ENCODE data around the gene PNLDC1.

The PNLDC1 gene, protein sequence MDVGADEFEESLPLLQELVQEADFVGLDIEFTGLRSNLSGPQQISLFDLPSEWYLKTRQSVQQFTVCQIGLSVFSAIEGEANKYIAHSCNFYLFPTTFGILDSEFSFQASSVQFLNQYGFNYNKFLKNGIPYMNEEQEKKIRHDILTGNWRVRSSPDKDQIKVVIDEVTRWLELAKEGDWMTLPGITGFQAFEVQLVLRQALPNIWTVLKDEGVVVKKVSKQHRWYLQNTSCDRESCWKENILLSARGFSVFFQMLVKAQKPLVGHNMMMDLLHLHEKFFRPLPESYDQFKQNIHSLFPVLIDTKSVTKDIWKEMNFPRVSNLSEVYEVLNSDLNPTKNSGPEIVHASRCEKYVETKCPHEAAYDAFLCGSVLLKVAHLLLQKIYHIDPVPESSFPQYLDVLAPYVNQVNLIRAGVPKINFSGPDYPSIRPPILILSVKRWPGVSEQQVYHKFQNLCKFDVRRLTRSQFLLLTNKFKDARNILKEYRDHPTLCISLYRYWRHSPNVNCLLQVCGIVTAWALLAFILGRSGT

DNA sequence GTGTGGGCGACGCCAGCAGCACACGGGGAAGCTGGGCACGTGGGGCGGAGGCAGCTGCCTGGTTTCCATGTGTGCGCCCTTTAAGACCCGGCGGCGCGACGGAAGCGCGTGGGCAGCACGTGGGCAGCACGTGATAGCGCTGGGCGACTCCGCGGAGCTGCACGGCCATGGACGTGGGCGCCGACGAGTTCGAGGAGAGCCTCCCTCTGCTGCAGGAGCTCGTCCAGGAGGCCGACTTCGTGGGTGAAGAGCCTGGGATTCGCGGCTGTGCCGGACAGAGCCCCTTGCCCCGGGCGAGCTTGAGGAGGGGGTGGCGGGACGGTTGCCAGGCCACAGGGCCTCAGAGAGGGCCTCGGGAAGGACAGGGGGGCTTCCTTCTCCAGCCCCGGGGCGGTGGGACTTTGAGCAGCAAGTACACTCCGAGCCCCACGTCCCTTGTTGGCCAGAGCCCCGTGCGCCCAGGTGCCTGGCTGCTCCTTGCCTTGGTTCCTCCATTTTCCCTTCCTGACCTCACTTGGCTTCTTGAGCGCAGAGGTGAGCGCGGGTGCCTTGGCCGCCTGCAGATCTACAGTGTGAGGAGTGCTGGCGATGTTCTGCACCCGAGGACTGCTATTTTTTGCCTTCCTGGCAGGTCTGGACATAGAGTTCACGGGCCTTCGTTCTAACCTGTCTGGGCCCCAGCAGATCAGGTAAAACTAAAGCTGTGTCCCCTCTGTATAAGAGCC, at the start of gene PNLDC1:
Gene PNLDC1, plus strand, starts transcription at position 136 of the 725 bp plus-strand sequence. Its CDS starts 32 bp downstream, at position 168.
- DNase-seq: no peak

DNA sequence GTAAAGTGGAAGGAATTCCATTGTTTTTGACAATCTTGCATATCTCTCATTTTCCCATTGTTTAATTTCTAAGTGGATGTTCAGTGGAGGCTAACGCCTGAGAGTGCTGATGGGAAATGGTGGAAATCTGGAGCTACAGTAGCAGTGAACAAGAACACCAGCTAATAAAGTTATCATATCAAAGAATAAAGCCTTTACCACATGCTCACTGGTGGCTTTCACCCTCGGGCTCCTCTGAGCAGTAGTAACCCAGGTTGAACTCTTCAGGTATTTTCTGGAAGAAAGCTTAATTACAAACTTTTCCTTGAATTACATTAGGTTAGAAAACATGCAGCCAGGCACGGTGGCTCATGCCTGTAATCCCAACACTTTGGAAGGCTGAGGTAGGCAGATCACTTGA, 48.6 kb upstream of the PNLDC1 start:
- no peak for DNase-seq

DNA sequence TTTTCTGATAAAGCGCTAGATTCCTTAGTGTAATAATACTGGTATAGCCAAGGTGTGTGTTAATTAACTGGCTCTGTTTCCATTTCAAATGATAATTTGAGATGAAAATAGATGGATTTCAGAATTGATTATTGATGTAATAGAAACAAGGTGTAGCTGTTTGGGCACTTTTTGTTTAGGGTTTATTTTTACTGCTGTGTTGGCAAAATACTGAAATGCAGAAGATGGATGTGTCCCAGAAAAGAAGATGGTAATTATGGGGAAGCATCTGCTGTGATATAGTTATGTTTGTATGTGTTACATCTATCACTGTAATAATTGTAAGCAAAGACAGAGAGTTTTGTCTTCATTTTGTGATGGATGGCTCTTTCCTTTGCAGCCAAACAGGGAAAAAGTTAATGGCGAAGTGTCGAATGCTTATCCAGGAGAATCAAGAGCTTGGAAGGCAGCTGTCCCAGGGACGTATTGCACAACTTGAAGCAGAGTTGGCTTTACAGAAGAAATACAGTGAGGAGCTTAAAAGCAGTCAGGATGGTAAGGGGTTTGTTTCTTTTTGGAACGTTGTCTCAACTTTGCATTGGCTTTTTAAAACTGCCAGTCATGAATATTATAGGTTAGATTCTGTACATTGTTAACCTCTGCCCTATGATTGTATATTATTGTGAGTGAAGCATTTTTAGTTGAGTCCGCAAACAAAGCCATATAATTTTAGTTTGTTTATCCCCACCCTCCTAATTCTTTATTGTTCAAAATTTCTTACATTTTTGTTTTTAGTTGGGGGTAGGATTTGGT, 46.8 kb upstream of the PNLDC1 start:
- no peak for DNase-seq

DNA sequence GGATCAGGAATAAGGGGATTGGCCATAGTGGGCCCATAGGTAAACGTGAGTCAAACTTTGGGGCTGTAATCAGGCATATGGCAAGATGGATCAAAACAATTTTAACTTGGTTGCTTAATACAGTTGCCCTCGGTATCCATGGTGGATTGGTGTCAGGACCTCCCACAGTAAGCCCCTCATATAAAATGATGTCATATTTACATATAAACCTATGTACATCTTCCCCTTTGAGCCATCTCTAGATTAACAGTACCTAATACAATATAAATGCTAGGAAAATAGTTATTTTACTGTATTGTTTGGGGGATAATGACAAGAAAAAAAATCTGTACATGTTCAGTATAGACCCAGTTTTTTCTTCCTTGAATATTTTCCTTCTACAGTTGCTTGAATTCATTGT, 45.7 kb upstream of the PNLDC1 start:
- no peak for DNase-seq

DNA sequence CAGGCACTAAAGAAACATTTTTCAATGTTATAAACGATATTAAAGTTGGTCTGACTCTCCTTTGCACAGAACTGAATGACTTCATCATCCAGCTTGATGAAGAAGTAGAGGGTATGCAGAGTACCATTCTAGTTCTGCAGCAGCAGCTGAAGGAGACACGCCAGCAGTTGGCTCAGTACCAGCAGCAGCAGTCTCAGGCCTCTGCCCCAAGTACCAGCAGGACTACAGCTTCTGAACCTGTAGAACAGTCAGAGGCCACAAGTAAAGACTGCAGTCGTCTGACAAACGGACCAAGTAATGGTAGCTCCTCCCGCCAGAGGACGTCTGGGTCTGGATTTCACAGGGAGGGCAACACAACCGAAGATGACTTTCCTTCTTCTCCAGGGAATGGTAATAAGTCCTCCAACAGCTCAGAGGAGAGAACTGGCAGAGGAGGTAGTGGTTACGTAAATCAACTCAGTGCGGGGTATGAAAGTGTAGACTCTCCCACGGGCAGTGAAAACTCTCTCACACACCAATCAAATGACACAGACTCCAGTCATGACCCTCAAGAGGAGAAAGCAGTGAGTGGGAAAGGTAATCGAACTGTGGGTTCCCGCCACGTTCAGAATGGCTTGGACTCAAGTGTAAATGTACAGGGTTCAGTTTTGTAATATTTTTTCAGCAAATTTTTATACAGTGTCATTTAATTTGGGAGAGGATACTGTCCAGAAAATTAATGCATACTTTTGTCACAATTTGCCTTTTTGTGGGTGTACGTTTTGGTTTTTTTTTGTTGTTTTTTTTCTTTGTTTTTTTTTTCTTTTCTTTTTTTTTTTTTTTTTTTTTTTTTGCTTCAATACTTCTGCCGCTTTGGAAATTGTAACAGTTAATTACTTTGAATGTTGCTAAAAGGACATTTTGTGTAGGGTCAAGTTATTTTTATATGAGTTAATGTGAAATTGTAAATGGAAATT, 44.8 kb upstream of the PNLDC1 start:
- no peak for DNase-seq

DNA sequence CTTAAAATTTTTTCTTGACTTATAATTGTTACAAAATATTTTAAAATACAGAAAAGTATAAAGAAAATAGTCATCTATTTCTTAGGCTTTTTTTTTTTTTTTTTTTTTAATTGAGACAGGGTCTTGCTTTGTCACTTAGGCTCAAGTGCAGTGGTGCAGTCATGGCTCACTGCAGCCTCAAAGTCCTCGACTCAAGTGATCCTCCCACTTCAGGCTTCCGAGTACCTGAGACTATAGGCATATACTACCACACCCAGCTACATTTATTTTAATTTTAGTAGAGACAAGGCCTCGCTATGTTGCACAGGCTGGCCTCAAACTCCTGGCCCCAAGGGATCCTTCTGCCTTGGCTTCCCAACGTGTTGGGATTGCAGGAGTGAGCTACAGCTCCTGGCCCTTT, 43.6 kb upstream of the PNLDC1 start:
- DNase-seq: no peak

DNA sequence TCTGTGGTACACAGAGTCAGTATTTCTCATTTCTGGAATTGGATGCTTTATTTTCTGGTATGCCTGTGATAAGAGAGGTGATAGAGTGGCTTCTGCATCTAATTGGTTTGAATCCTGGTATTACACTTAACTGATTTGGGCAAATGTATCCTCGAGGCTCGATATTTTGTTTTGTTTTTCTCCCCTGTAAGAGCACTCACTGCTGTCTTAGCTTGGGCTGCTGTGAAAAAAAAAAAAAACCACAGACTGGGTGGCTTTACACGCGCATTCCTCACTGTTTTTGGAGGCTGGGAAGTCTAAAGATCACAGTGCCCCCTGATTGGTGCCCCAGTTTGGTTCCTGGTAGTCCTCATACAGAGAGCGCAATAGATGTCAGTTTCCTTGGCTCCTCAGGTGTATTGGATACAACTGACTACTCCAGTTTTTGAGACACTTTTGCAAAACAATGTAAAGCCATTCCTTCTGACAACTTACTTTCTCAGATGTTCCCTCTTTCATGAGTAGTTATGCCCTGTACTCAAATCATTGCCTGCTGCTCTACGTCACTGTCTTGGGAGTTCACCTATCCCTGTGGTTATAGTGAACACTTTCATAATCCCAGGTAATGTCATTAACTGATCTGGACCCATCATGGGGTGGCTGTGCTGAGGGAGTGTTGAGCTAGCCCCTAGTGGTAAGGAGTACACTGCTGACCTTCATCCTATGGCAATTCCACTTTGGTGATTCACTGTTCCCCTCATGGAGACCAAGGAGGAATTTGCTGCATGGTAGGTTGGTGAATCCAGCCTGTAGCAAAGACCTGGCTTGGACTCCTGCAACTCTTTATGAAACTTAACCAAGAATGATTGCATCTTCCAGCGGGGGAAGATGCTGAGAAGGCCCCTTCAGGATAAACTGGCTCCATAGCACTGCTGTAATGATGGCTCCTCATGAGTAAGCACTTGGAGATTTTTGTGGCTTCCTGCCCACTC, 41.8 kb upstream of the PNLDC1 start:
- DNase-seq: no peak

DNA sequence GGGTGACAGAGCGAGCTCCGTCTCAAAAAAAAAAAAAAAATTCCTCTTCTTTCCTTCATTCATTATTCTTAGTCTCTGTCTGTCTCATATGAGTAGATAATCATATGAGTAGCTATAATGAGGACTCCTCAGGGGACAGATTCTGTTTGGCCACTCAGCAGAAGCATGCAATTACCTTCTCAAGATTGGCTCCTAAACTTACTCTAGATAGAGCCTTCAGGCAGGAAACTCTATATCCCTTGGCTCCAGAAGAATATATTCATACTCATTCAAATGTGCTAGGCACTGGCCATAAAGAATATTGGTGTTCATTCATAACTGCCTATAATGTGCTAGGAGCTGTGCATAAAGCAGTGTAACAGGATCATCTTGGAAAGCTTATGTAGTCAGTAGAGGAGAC, 40.4 kb upstream of the PNLDC1 start:
- DNase-seq: no peak

DNA sequence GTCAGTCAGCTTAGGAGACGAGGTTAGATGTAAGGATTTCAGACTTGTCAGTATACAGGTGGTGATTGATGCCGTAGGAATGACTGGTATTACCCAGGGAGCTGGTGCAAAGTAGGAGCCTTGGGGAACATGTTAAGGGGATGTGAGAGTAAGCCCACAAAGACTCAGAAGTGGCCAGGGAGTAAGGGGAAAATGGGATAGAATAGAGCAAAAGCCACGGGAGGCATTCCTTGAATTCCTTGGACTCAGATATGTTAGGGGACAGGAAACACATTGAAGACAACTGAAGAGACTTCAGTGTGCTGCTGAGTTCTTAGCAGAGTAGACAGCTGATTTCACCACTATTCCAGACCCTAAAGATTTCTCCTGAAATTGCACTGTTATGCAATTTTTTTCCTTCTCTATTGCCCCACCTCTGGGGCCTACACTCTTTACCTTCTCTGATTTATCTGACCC, 39.4 kb upstream of the PNLDC1 start:
- DNase-seq: no peak

DNA sequence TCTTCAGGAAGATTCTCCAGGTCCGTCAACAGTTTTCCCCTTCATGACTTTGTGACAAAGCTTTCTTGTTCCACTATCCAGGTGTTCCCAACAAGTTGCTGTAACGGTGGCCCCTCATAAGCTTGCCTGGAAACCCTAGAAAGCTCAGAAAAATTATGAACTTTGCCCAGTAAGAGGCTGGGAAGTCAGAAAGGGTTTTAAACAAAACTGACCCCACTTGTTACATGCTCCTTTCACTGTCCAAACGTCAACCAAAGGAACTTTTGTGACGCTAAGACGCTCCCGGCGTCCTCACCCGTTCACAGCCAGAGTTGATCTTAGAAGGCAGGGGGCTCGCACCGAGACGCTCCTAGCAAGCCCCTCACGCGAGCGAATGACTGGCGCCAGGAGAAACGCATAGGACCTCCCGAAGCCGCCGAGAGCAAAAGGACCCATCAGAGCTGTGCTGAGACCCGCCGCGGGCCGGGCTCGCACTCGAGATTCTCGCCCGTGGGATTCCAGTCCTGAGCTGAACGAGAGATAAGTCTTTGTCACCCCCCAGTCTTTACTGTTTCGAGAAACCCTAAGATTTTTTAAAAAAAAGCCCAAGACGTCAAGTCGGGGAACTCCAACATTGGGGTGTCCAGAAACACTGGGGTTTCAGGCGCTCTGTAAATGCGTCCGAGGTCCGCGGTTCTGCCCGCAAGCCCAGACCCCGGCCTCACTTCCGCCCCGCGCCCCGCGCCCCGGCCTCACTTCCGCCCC, 38.8 kb upstream of the PNLDC1 start:
- peak; percentile 25 to 40 for DNase-seq

DNA sequence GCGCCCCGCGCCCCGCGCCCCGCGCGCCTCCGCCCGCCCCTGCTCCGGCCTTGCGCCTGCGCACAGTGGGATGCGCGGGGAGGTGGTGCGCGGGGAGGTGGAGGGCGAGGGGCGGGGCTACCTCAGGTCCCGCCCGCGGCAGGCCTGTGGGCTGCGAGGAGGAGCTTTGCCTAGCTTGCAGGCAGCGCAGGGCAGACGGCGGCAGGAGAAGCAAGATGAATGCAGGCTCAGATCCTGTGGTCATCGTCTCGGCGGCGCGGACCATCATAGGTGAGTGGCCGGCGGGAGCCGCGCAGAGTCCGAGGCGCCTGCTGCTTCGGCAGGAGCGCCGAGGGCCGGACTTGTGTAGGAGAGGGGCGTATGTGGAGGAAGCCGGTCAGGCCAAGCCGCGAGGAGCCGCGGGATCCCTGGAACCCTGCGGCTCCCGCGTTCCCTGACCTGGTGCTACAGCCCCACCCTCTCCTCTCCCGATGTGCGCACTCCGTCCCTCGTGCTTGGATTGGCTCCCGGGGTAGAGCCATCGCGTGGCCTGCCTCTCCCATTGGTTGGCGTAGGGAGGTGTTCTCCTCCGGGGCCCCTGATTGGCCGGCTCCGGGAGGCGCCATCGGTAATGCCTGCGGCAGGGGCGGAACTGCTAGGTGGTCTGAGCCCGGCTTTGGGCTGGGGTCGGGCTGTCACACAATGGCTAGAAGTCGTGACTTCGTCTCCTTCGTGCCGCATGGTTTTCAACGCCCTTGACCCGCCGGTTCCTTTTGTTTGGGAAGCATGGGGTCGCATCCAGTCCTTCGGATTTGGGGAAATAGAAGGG, 38.0 kb upstream of the PNLDC1 start, which contains the start of gene ACAT2:
Gene ACAT2, plus strand, starts transcription at position 173 of the 808 bp plus-strand sequence. Its CDS starts 43 bp downstream, at position 216.
- peak; percentile 91 to 93 for DNase-seq

DNA sequence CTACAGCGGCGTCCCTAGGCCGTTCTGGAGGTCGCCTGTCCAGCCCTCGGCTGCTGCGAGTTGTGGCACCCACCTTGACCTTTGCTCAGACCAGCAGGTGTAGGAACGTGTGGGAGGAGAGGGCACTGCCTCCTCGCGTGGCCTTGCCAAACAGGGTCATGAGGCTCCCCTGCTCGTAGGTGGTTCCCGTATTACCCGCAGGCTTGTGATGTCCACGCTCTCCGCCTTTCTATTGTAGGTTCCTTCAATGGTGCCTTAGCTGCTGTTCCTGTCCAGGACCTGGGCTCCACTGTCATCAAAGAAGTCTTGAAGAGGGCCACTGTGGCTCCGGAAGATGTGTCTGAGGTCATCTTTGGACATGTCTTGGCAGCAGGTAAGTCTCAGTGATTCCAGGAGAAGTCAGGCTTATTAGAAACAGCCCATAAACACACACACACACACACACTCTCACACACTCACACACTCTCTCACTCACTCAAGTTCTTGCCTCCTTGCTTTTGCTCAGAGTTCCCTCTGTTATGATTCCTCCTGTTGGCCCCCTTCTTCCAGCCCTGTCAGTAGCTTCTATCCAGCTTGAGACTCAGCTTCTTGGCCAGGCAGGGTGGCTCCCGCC, 37.3 kb upstream of the PNLDC1 start:
- DNase-seq: peak in 1 of 2 donors; percentile 30

DNA sequence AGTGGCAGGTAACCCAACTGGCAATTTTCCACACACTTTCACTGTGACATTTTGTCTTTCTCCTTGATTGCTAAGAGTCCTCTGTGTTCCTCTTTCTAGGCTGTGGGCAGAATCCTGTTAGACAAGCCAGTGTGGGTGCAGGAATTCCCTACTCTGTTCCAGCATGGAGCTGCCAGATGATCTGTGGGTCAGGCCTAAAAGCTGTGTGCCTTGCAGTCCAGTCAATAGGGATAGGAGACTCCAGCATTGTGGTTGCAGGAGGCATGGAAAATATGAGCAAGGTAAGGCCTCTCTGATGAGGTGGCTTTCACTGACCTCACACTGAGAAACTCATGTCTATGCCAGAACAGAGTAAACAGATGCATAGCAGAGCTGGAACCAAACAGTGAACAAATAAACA, 33.2 kb upstream of the PNLDC1 start:
- no peak for DNase-seq

DNA sequence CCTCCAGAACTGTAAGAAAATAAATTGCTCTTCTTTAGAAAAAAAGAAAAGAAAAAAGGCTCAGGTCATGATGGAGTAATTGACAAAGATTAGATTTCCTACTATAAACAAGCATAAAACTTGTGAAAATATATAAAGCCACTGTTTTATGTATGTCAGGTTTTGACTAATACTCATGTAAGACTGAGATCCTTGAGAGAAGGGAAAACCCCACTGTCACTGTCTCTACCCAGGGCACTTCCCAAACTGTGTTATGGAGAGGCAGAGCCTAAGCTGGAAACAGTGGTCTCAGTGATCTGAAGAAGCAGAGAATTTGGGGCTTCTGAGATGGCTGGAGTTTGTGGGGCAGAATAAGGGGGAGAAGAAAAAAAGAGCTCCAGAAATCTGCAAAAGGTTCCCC, 30.6 kb upstream of the PNLDC1 start:
- no peak for DNase-seq

DNA sequence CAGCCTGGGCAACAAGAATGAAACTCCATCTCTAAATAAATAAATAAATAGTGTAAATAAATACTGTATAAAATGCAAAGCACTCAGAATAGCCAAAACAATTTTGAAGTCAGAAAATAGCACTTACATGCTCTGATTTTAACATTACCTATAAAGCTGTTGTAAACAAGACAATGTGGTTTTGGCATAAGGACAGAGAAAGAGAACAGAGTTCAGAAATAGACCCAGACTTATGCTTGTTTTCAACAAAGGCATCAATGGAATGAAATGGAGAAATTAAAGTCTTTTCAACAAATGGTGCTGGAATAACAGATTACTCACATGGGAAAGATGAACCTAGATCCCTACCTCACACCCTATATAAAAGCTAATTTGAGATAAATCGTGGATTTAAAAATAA, 27.9 kb upstream of the PNLDC1 start:
- no peak for DNase-seq

DNA sequence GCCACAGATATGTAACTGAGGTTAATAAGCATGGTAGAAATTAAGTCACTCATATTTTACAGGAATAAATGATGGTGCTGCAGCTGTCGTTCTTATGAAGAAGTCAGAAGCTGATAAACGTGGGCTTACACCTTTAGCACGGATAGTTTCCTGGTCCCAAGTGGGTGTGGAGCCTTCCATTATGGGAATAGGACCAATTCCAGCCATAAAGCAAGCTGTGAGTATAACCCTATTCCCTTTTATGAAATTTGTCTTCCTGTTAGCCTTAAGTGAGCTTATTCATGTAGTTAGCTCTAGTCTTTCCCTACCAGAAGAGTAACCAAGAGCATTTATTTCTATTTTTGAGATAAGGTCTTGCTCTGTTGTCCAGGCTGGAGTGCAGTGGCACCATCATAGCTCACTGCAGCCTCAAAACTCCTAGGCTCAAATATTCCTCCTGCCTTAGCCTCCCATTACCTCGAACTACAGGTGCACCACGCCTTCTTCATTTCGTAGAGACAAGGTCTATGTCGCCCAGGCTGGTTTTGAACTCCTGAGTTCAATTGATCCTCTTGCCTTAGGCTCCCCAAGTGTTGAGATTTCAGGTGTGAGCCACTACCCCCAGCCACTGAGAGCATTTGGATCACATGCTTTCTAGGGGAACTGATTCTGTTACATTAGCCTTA, 22.7 kb upstream of the PNLDC1 start:
- no peak for DNase-seq

DNA sequence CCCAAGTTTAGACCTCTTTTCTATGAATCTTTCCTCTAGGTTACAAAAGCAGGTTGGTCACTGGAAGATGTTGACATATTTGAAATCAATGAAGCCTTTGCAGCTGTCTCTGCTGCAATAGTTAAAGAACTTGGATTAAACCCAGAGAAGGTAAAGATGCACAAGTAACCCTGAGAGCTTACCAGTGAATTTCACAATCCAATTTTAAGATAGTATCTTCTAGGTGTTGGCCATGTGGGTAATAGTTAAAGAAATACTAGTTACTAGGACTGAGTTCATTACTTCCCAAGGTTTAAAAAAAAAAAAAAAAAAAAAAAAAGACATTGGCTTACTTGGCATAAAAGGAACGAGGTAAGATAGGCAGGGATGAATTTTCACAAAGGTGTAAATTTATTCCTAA, 21.9 kb upstream of the PNLDC1 start:
- DNase-seq: no peak

Measured in stimulated activated CD4-positive, alpha-beta T cell treated with anti-CD3 and anti-CD28 coated beads, Interleukin-2, amount 100 ng/mL, for 24 hours (primary cell).